ENCODE data around the gene HOXB13. TPM values are rescaled to one million over a fixed set of nuclear protein-coding genes. Genes with fewer than 3 reads are reported as not detected.

Gene HOXB13
- polyA plus RNA-seq, 1 experiment: not detected

GRCh38 chr17:48715496-48716399 is 12.8 kb downstream of the HOXB13 start:
- H3K9me3 ChIP-seq (ENCODE audit: control insufficient read depth, insufficient read depth, low read length): peaks cover 9% of the 10 kb centered on the region
- DNase-seq (ENCODE audit: low read depth, low spot score): no peak
- no peak for TF ChIP-seq CTCF (IDR thresholded peaks at IDR 0.05; ENCODE audit: low read depth, low read length)
- peaks cover 66% of the 10 kb centered on the region for H3K27me3 ChIP-seq (ENCODE audit: control insufficient read depth, insufficient read depth, low read length)
- no peak overlapping the region for H3K4me3 ChIP-seq (ENCODE audit: low read depth, low read length)
- ChIA-PET CTCF (interaction anchor here (1.7 kb wide), 1 partner anchor 8 kb away, joined by 4 read pairs; no protein-coding TSS in a partner anchor), POLR2A (interaction anchor here (0.5 kb wide), 1 partner anchor 106 kb away, joined by 3 read pairs; no protein-coding TSS in a partner anchor)
- no peak overlapping the region for H3K27ac ChIP-seq (ENCODE audit: low read depth, low read length)

GRCh38 chr17:48711128-48711527 is 17.4 kb downstream of the HOXB13 start:
- no peak for DNase-seq (ENCODE audit: low read depth, low spot score)
- no peak overlapping the region for H3K4me3 ChIP-seq (ENCODE audit: low read depth, low read length)
- ChIA-PET CTCF (no interaction called here), POLR2A (no interaction called here)
- no peak for TF ChIP-seq CTCF (IDR thresholded peaks at IDR 0.05; ENCODE audit: low read depth, low read length)
- no peaks in the 10 kb centered on the region for H3K9me3 ChIP-seq (ENCODE audit: control insufficient read depth, insufficient read depth, low read length)
- peaks cover 37% of the 10 kb centered on the region for H3K27me3 ChIP-seq (ENCODE audit: control insufficient read depth, insufficient read depth, low read length)
- H3K27ac ChIP-seq (ENCODE audit: low read depth, low read length): no peak overlapping the region

- POLR2A ChIA-PET: no interaction called here
- H3K27ac ChIP-seq (ENCODE audit: low read depth, low read length): no peak overlapping the region
- peaks cover 50% of the 10 kb centered on the region for H3K27me3 ChIP-seq (ENCODE audit: control insufficient read depth, insufficient read depth, low read length)
- H3K4me3 ChIP-seq (ENCODE audit: low read depth, low read length): no peak overlapping the region
- CTCF ChIA-PET: interaction anchor here (1.0 to 1.8 kb wide), 3 partner anchors 20 to 328 kb away, joined by 3 to 10 read pairs (median 4); no protein-coding TSS in a partner anchor
- DNase-seq (ENCODE audit: low read depth, low spot score): no peak
- TF ChIP-seq CTCF (IDR thresholded peaks at IDR 0.05; ENCODE audit: low read depth, low read length): no peak
- no peaks in the 10 kb centered on the region for H3K9me3 ChIP-seq (ENCODE audit: control insufficient read depth, insufficient read depth, low read length)
Observed at GRCh38 chr17:48704361-48705248, 23.9 kb downstream of the HOXB13 start.

GRCh38 chr17:48701864-48702532 is 26.6 kb downstream of the HOXB13 start:
- H3K4me3 ChIP-seq (ENCODE audit: low read depth, low read length): no peak overlapping the region
- no peaks in the 10 kb centered on the region for H3K9me3 ChIP-seq (ENCODE audit: control insufficient read depth, insufficient read depth, low read length)
- H3K27me3 ChIP-seq (ENCODE audit: control insufficient read depth, insufficient read depth, low read length): peaks cover 43% of the 10 kb centered on the region
- ChIA-PET CTCF (interaction anchor here (0.9 to 1.1 kb wide), 2 partner anchors 23 to 89 kb away, joined by 3 read pairs; no protein-coding TSS in a partner anchor), POLR2A (no interaction called here)
- DNase-seq (ENCODE audit: low read depth, low spot score): no peak
- no peak for TF ChIP-seq CTCF (IDR thresholded peaks at IDR 0.05; ENCODE audit: low read depth, low read length)
- no peak overlapping the region for H3K27ac ChIP-seq (ENCODE audit: low read depth, low read length)
